HepG2 (cell line): ENCODE data around the gene POLA1. TPM values are rescaled to one million over a fixed set of nuclear protein-coding genes. Genes with fewer than 3 reads are reported as not detected.
A peak's percentile ranks its signal among the peaks of the same experiment; 100 is the strongest.

ENCODE experiments used
- CREM ChIP-seq, 2 experiments: sonication (generic) in 1 of 2; formaldehyde crosslinking in 1 of 2; IDR thresholded peaks; 2 replicates each; pipeline versions ENCODE4 v1.4.0 to v1.6.1; 2016 to 2020; ENCODE audit warnings: antibody characterized with exemption in 1 of 2, mild to moderate bottlenecking in 1 of 2, missing genetic modification reagents in 1 of 2
- EED ChIP-seq: sonication (generic); formaldehyde crosslinking; IDR thresholded peaks from 2 replicates; pipeline ENCODE4 v1.5.0; 2020; ENCODE audit warnings: mild to moderate bottlenecking, missing genetic modification reagents
- FOXA1 ChIP-seq, 2 experiments: fragments of 450-650 bp in 1 of 2; sonication (generic) in 1 of 2; formaldehyde crosslinking in 1 of 2; IDR thresholded peaks; 2 replicates each; pipeline versions ENCODE4 v1.4.0 to v1.6.1; 2016 to 2020; ENCODE audit warnings: missing genetic modification reagents in 1 of 2
- IRF2 ChIP-seq: IDR thresholded peaks from 2 replicates; pipeline ENCODE4 v1.6.1; 2018; ENCODE audit warnings: missing genetic modification reagents, missing compliant biosample characterization
- KMT2B ChIP-seq: IDR thresholded peaks from 2 replicates; pipeline ENCODE4 v1.6.1; 2016; ENCODE audit warnings: missing genetic modification reagents, missing compliant biosample characterization
- POLR2AphosphoS5 ChIP-seq: IDR thresholded peaks from 2 replicates; pipeline ENCODE4 v1.6.1; 2012; ENCODE audit warnings: low read depth, low read length
- REPIN1 ChIP-seq: sonication (generic); formaldehyde crosslinking; IDR thresholded peaks from 2 replicates; pipeline ENCODE4 v1.8.0; 2022; ENCODE audit warnings: missing genetic modification reagents, low read depth, mild to moderate bottlenecking, borderline replicate concordance
- RNF2 ChIP-seq: fragments of 450-650 bp; conservative IDR thresholded peaks from 2 replicates; pipeline ENCODE4 v1.6.1; 2016; ENCODE audit warnings: low read depth
- SIX1 ChIP-seq: sonication (generic); formaldehyde crosslinking; IDR thresholded peaks from 2 replicates; pipeline ENCODE4 v1.4.0; 2020; ENCODE audit warnings: missing genetic modification reagents, borderline replicate concordance
- SRY ChIP-seq: sonication (generic); formaldehyde crosslinking; IDR thresholded peaks from 2 replicates; pipeline ENCODE4 v1.8.0; 2022; ENCODE audit warnings: mild to moderate bottlenecking, missing genetic modification reagents
- ZIK1 ChIP-seq: sonication (generic); formaldehyde crosslinking; IDR thresholded peaks from 2 replicates; pipeline ENCODE4 v1.5.0; 2020; ENCODE audit warnings: mild to moderate bottlenecking, low read depth, missing genetic modification reagents, borderline replicate concordance
- ZNF136 ChIP-seq: sonication (generic); formaldehyde crosslinking; IDR thresholded peaks from 2 replicates; pipeline ENCODE4 v1.8.1; 2022; ENCODE audit warnings: low read depth, mild to moderate bottlenecking, moderate library complexity, missing genetic modification reagents
- ZNF331 ChIP-seq: sonication (generic); formaldehyde crosslinking; IDR thresholded peaks from 2 replicates; pipeline ENCODE4 v1.4.0; 2020; ENCODE audit warnings: missing genetic modification reagents
- ZNF431 ChIP-seq: sonication (generic); formaldehyde crosslinking; IDR thresholded peaks from 2 replicates; pipeline ENCODE4 v1.9.0; 2022; ENCODE audit warnings: missing genetic modification reagents, low read depth, mild to moderate bottlenecking, borderline replicate concordance
- ZNF788 ChIP-seq: sonication (generic); formaldehyde crosslinking; IDR thresholded peaks from 2 replicates; pipeline ENCODE4 v1.5.0; 2020; ENCODE audit warnings: mild to moderate bottlenecking, missing genetic modification reagents, borderline replicate concordance
- ZSCAN22 ChIP-seq: sonication (generic); formaldehyde crosslinking; IDR thresholded peaks from 2 replicates; pipeline ENCODE4 v1.4.0; 2020; ENCODE audit warnings: mild to moderate bottlenecking, missing genetic modification reagents
- polyA plus RNA-seq, 8 experiments: library from polyadenylated mRNA; depleted of rRNA in 3 of 8; stranded (reverse) in 7 of 8; unstranded in 1 of 8; fragments of >200 nt; fragmentation: Illumina TruSeq in 4 of 8; extraction: Trizol in 4 of 8; gene quantifications; 2 replicates each; pipeline versions ENCODE4 v1.2.1 to v1.2.3, GENCODE V29; 2011 to 2016; ENCODE audit warnings: low read depth in 4 of 8, missing spikeins in 1 of 8, mixed read lengths in 1 of 8; ENCODE audit not compliant: insufficient read depth in 1 of 8
- total RNA-seq, 5 experiments: library from RNA; depleted of rRNA; stranded (reverse); fragments of >200 nt; fragmentation: Illumina TruSeq; extraction: Trizol; gene quantifications; 2 replicates each; pipeline ENCODE4 v1.2.3, GENCODE V29; 2016; ENCODE audit warnings: low read depth in 1 of 5
- TF ChIP-seq, protein P1 (sequence below): sonication (generic); formaldehyde crosslinking; IDR thresholded peaks from 2 replicates; pipeline ENCODE4 v1.4.0; 2020; ENCODE audit warnings: mild to moderate bottlenecking, missing genetic modification reagents
- TF ChIP-seq, protein P2 (sequence below): sonication (generic); formaldehyde crosslinking; IDR thresholded peaks from 2 replicates; pipeline ENCODE4 v1.4.0; 2020; ENCODE audit warnings: missing genetic modification reagents
- TF ChIP-seq, protein P3 (sequence below): sonication (generic); formaldehyde crosslinking; IDR thresholded peaks from 2 replicates; pipeline ENCODE4 v1.5.1; 2020; ENCODE audit warnings: missing genetic modification reagents, mild to moderate bottlenecking, borderline replicate concordance

The POLA1 gene
- total and polyA plus RNA-seq, 2 of the 13 experiments (the other 11 are each of a cell fraction or from before 2014, with no cell fraction given) = 3.3 to 26.5 TPM

DNA sequence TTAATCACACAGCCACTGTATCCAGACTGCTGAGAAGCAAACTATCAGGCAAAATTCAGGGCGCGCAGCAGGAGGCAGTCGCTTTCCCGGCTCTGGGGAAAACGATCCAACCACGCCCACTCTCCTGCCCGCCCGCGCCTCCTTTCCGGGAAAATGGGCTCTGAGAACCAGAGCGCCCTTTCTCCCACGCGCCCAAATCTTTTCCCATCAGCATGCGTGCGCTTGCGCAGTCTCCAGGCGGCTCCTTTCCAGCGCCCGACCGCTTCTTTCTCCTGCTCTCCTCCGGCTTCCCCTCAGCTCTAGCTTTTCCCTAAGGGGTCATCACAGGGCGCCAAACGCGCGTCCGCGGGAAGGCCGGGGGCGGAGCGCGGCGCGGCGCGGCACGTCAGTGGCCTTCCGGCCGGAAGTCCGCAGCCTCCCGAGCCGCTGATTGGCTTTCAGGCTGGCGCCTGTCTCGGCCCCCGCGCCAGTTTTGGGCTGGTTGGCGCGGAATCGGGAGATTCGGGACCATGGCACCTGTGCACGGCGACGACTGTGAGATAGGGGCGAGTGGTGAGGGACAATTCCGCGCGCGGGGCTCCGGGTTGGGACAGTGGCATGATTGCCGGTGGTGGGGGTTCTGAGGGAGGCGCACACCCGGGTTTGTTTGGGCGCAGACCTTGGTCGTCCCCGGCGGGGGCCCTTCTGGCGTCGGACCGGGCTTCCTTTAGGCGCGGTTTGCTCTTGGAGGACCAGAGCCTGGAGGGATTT is at the start of gene POLA1 (continued):
- TF ChIP-seq ZSCAN22 (CRISPR knock-in tag) = no peak
- TF ChIP-seq, protein P1, sequence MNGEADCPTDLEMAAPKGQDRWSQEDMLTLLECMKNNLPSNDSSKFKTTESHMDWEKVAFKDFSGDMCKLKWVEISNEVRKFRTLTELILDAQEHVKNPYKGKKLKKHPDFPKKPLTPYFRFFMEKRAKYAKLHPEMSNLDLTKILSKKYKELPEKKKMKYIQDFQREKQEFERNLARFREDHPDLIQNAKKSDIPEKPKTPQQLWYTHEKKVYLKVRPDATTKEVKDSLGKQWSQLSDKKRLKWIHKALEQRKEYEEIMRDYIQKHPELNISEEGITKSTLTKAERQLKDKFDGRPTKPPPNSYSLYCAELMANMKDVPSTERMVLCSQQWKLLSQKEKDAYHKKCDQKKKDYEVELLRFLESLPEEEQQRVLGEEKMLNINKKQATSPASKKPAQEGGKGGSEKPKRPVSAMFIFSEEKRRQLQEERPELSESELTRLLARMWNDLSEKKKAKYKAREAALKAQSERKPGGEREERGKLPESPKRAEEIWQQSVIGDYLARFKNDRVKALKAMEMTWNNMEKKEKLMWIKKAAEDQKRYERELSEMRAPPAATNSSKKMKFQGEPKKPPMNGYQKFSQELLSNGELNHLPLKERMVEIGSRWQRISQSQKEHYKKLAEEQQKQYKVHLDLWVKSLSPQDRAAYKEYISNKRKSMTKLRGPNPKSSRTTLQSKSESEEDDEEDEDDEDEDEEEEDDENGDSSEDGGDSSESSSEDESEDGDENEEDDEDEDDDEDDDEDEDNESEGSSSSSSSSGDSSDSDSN (CRISPR knock-in tag) = peak; percentile 22; the same call in 1 of the 2 replicates
- no peak for TF ChIP-seq RNF2
- TF ChIP-seq POLR2AphosphoS5 = peak; percentile 54; the same call in 1 of the 2 replicates
- TF ChIP-seq, protein P2, sequence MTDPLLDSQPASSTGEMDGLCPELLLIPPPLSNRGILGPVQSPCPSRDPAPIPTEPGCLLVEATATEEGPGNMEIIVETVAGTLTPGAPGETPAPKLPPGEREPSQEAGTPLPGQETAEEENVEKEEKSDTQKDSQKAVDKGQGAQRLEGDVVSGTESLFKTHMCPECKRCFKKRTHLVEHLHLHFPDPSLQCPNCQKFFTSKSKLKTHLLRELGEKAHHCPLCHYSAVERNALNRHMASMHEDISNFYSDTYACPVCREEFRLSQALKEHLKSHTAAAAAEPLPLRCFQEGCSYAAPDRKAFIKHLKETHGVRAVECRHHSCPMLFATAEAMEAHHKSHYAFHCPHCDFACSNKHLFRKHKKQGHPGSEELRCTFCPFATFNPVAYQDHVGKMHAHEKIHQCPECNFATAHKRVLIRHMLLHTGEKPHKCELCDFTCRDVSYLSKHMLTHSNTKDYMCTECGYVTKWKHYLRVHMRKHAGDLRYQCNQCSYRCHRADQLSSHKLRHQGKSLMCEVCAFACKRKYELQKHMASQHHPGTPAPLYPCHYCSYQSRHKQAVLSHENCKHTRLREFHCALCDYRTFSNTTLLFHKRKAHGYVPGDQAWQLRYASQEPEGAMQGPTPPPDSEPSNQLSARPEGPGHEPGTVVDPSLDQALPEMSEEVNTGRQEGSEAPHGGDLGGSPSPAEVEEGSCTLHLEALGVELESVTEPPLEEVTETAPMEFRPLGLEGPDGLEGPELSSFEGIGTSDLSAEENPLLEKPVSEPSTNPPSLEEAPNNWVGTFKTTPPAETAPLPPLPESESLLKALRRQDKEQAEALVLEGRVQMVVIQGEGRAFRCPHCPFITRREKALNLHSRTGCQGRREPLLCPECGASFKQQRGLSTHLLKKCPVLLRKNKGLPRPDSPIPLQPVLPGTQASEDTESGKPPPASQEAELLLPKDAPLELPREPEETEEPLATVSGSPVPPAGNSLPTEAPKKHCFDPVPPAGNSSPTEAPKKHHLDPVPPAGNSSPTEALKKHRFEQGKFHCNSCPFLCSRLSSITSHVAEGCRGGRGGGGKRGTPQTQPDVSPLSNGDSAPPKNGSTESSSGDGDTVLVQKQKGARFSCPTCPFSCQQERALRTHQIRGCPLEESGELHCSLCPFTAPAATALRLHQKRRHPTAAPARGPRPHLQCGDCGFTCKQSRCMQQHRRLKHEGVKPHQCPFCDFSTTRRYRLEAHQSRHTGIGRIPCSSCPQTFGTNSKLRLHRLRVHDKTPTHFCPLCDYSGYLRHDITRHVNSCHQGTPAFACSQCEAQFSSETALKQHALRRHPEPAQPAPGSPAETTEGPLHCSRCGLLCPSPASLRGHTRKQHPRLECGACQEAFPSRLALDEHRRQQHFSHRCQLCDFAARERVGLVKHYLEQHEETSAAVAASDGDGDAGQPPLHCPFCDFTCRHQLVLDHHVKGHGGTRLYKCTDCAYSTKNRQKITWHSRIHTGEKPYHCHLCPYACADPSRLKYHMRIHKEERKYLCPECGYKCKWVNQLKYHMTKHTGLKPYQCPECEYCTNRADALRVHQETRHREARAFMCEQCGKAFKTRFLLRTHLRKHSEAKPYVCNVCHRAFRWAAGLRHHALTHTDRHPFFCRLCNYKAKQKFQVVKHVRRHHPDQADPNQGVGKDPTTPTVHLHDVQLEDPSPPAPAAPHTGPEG (CRISPR knock-in tag) = peak; percentile 100
- TF ChIP-seq ZIK1 (CRISPR knock-in tag) = no peak
- peak; percentile 63; the same call in 1 of the 2 replicates for TF ChIP-seq SRY
- no peak for TF ChIP-seq EED
- TF ChIP-seq, protein P3, sequence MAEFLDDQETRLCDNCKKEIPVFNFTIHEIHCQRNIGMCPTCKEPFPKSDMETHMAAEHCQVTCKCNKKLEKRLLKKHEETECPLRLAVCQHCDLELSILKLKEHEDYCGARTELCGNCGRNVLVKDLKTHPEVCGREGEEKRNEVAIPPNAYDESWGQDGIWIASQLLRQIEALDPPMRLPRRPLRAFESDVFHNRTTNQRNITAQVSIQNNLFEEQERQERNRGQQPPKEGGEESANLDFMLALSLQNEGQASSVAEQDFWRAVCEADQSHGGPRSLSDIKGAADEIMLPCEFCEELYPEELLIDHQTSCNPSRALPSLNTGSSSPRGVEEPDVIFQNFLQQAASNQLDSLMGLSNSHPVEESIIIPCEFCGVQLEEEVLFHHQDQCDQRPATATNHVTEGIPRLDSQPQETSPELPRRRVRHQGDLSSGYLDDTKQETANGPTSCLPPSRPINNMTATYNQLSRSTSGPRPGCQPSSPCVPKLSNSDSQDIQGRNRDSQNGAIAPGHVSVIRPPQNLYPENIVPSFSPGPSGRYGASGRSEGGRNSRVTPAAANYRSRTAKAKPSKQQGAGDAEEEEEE (CRISPR knock-in tag) = no peak
- no peak for TF ChIP-seq SIX1 (CRISPR knock-in tag)
- TF ChIP-seq REPIN1 (CRISPR knock-in tag) = no peak
- no peak for TF ChIP-seq FOXA1 (IDR thresholded peaks at IDR 0.05)
- no peak for TF ChIP-seq FOXA1 (CRISPR knock-in tag; IDR thresholded peaks at IDR 0.05)
- TF ChIP-seq ZNF431 = no peak
- TF ChIP-seq ZNF331 (CRISPR knock-in tag) = no peak
- 0 out of 2 replicates have a peak, but pooled peaks have one; percentile 75 for TF ChIP-seq ZNF136 (CRISPR knock-in tag)
- TF ChIP-seq CREM (IDR thresholded peaks at IDR 0.05) = peak; percentile 74
- peak; percentile 74 for TF ChIP-seq CREM (CRISPR knock-in tag; IDR thresholded peaks at IDR 0.05)
- peak; percentile 25; the same call in 1 of the 2 replicates for TF ChIP-seq IRF2 (CRISPR knock-in tag)
- peak; percentile 79 for TF ChIP-seq KMT2B
- TF ChIP-seq ZNF788 = peak; percentile 67; the same call in 1 of the 2 replicates
